ENCODE results near the gene ASB5.

The ASB5 gene

DNA sequence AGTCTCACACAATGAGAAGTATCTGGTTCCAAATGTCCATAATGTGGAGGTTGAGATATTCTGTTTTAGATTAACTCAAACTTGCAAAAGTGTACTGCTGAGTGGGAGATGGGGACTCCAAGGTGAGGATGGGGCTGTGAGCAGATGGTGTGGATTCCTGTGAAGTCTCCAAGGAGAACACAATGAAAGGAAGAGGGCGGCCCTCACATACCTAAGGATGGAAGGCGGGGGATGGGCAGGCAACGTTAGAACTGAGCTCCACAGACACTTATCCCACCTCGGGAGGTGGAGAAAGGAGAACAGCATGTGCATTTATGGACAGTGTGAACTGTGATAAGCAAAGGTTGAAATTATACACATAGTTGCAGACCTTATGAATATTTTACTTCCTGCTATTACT is 63.7 kb downstream of the ASB5 start:
- TF ChIP-seq SIN3A (IDR thresholded peaks at IDR 0.05; ENCODE audit: borderline replicate concordance, insufficient read depth, low read length): no peak
- TF ChIP-seq TAF1 (IDR thresholded peaks at IDR 0.05; ENCODE audit: borderline replicate concordance, insufficient read depth, low read length): no peak
- TF ChIP-seq POLR2AphosphoS5 (IDR thresholded peaks at IDR 0.05; ENCODE audit: low read depth, low read length): no peak
- TF ChIP-seq REST (IDR thresholded peaks at IDR 0.05; ENCODE audit: insufficient read depth in 1 of 2, low read depth in 2 of 2, low read length in 2 of 2): no peak
- TF ChIP-seq FOXP2 (optimal IDR thresholded peaks at IDR 0.05; ENCODE audit: borderline replicate concordance, extremely low read depth, extremely low read length, insufficient read depth): no peak

DNA sequence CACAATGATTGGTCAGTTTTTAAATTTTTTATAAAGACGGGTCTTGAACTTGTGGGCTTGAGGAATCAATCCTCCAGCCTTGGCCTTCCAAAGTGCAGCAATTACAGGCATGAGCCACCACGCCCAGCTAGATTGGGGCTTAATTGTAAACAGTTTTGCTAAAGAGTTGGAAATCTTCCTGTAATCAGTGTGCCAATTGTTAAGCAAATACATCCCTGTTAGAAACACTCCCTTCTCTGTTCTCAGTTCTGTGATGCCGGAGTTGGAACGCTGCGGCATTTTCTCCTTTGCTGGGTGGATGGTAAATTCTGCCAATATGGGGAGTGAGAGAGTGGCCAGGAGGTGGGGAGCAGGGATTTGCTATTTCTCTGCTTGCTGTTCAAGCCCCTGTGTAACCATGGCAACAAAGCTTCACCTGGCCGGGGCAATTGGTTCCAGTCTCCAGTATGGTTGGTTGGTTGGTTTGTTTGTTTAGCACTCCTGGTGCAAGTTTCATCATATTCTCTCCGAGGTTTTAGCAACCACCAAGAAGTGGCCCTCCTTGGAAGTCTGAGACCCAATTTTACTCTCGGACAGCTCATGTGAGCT is 70.6 kb downstream of the ASB5 start:
- TF ChIP-seq POLR2AphosphoS5 (IDR thresholded peaks at IDR 0.05; ENCODE audit: low read depth, low read length): no peak
- TF ChIP-seq REST (IDR thresholded peaks at IDR 0.05; ENCODE audit: insufficient read depth in 1 of 2, low read depth in 2 of 2, low read length in 2 of 2): no peak
- TF ChIP-seq SIN3A (IDR thresholded peaks at IDR 0.05; ENCODE audit: borderline replicate concordance, insufficient read depth, low read length): no peak
- TF ChIP-seq FOXP2 (optimal IDR thresholded peaks at IDR 0.05; ENCODE audit: borderline replicate concordance, extremely low read depth, extremely low read length, insufficient read depth): no peak
- TF ChIP-seq TAF1 (IDR thresholded peaks at IDR 0.05; ENCODE audit: borderline replicate concordance, insufficient read depth, low read length): no peak

- TF ChIP-seq POLR2AphosphoS5 (IDR thresholded peaks at IDR 0.05; ENCODE audit: low read depth, low read length) (peak; percentile 64; the same call in 1 of the 2 replicates), SIN3A (IDR thresholded peaks at IDR 0.05; ENCODE audit: borderline replicate concordance, insufficient read depth, low read length) (0 out of 2 replicates have a peak, but pooled peaks have one; percentile 72), REST (IDR thresholded peaks at IDR 0.05; ENCODE audit: insufficient read depth in 1 of 2, low read depth in 2 of 2, low read length in 2 of 2) (no peak), FOXP2 (optimal IDR thresholded peaks at IDR 0.05; ENCODE audit: borderline replicate concordance, extremely low read depth, extremely low read length, insufficient read depth) (no peak), TAF1 (IDR thresholded peaks at IDR 0.05; ENCODE audit: borderline replicate concordance, insufficient read depth, low read length) (peak; percentile 46; the same call in 1 of the 2 replicates)
Observed at GRCh38 chr4:176195184-176195978, 73.6 kb downstream of the ASB5 start, which contains the start of gene SPATA4. TSS of gene SPATA4 (minus strand) at chr4:176195585. CDS start at chr4:176195562, 23 bp downstream.

DNA sequence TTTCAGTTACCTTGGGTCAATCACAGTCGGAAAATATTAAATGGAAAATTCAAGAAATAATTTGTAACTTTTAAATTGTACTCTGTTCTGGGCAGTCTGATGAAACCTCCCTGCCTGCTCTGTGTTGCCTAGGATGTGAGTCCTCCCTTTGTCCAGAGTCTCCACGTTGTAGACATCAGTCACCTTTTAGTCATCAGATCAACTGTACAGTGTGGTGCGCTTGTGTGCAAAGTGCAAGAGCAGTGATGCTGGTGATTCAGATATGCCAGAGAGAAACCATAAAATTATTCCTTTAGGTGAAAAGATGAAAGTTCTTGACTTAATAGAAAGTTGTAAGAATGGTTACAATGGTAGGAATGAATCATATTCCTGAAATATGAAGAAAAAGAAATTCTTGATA is 75.1 kb downstream of the ASB5 start:
- no peak for TF ChIP-seq POLR2AphosphoS5 (IDR thresholded peaks at IDR 0.05; ENCODE audit: low read depth, low read length)
- no peak for TF ChIP-seq REST (IDR thresholded peaks at IDR 0.05; ENCODE audit: insufficient read depth in 1 of 2, low read depth in 2 of 2, low read length in 2 of 2)
- TF ChIP-seq SIN3A (IDR thresholded peaks at IDR 0.05; ENCODE audit: borderline replicate concordance, insufficient read depth, low read length): no peak
- TF ChIP-seq FOXP2 (optimal IDR thresholded peaks at IDR 0.05; ENCODE audit: borderline replicate concordance, extremely low read depth, extremely low read length, insufficient read depth): no peak
- no peak for TF ChIP-seq TAF1 (IDR thresholded peaks at IDR 0.05; ENCODE audit: borderline replicate concordance, insufficient read depth, low read length)
